Mesendoderm (in vitro differentiated cells): ENCODE data around the gene NCAPH2.
A peak's percentile ranks its signal among the peaks of the same experiment; 100 is the strongest.
"Not testable (repeated sequence)": the region's sequence is repeated elsewhere in the genome, so short reads cannot be mapped to it uniquely, and the experiment has no call there.

Experiments
- DNase-seq: peaks from one replicate; pipeline ENCODE4 v3.0.0; 2013
- H2AK5ac ChIP-seq: 2 replicates; pipeline ENCODE4 v1.6.1; 2013; ENCODE audit warnings: low read length, inconsistent platforms
- H2BK120ac ChIP-seq: 2 replicates; pipeline ENCODE4 v1.6.1; 2013; ENCODE audit warnings: low read depth, mild to moderate bottlenecking, low read length, moderate library complexity, mixed read lengths
- H2BK15ac ChIP-seq: replicated peaks from 2 replicates; pipeline ENCODE4 v1.6.1; 2013; ENCODE audit warnings: low read depth, mild to moderate bottlenecking, moderate library complexity
- H2BK5ac ChIP-seq: 2 replicates; pipeline ENCODE4 v1.6.1; 2013; ENCODE audit warnings: low read length, inconsistent platforms
- H3K18ac ChIP-seq: 2 replicates; pipeline ENCODE4 v1.6.1; 2013; ENCODE audit warnings: mild to moderate bottlenecking, low read length, mixed read lengths
- H3K23ac ChIP-seq: one replicate; pipeline ENCODE4 v1.6.1; 2013; ENCODE audit warnings: low read length
- H3K27ac ChIP-seq: 2 replicates; pipeline ENCODE4 v1.5.1; 2013; ENCODE audit warnings: low read depth, mild to moderate bottlenecking, inconsistent platforms, low read length, moderate library complexity
- H3K27me3 ChIP-seq: 2 replicates; pipeline ENCODE4 v1.6.1; 2013; ENCODE audit warnings: low read length, control low read depth, mild to moderate bottlenecking, inconsistent platforms; ENCODE audit not compliant: insufficient read depth, poor library complexity
- H3K36me3 ChIP-seq: 2 replicates; pipeline ENCODE4 v1.6.1; 2013; ENCODE audit warnings: low read length, inconsistent platforms; ENCODE audit not compliant: control insufficient read depth, insufficient read depth
- H3K4ac ChIP-seq: one replicate; pipeline ENCODE4 v1.6.1; 2013; ENCODE audit warnings: low read depth, mild to moderate bottlenecking, low read length, moderate library complexity
- H3K4me1 ChIP-seq: 2 replicates; pipeline ENCODE4 v1.6.1; 2013; ENCODE audit warnings: low read depth, low read length, inconsistent platforms; ENCODE audit not compliant: control insufficient read depth
- H3K4me2 ChIP-seq: 2 replicates; pipeline ENCODE4 v1.6.1; 2013; ENCODE audit warnings: low read length
- H3K4me3 ChIP-seq: 2 replicates; pipeline ENCODE4 v1.5.1; 2013; ENCODE audit warnings: mild to moderate bottlenecking, low read length
- H3K56ac ChIP-seq: one replicate; pipeline ENCODE4 v1.6.1; 2013; ENCODE audit warnings: low read length
- H3K79me1 ChIP-seq: 2 replicates; pipeline ENCODE4 v1.6.1; 2013; ENCODE audit warnings: low read length, inconsistent platforms
- H3K79me2 ChIP-seq: 2 replicates; pipeline ENCODE4 v1.6.1; 2013; ENCODE audit warnings: mild to moderate bottlenecking, low read length; ENCODE audit not compliant: control insufficient read depth, insufficient read depth
- H3K9ac ChIP-seq: 2 replicates; pipeline ENCODE4 v1.6.1; 2013; ENCODE audit warnings: low read length, inconsistent platforms
- H4K5ac ChIP-seq: one replicate; pipeline ENCODE4 v1.6.1; 2013; ENCODE audit warnings: low read length
- H4K8ac ChIP-seq: one replicate; pipeline ENCODE4 v1.6.1; 2013; ENCODE audit warnings: low read depth, mild to moderate bottlenecking, control low read depth, low read length, moderate library complexity
- WGBS: extraction: QIAGEN DNeasy Blood & Tissue Kit; methylation state at CpG from one replicate; pipeline ENCODE4 v1.1.7; 2013; ENCODE audit warnings: low lambda C conversion rate, missing lambda C conversion rate; ENCODE audit not compliant: insufficient coverage; ENCODE audit errors: extremely low coverage; 5-methylcytosine and 5-hydroxymethylcytosine counted together

The NCAPH2 gene

DNA sequence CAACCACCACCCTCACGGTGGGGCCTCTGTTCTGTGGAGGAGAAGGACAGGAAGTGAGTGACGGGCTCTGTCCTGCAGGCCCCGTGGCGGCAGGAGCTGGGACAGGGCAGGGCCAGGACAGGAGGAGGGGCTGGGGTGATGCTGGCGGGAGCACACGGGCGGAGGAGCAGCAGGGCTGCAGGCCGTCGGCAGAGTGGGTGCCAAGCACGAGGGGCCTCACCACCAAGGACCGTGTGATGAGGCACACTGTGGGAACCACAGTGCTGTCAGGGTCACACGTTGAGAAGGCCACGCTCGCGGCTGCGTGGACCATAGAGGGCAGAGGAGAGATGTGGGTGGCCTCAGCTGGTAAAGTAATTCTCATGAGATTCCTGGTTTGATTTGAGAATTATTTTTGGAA is 8.9 kb downstream of the NCAPH2 start:
- no peak overlapping the region for H2AK5ac ChIP-seq
- no peak for DNase-seq
- no peak overlapping the region for H4K8ac ChIP-seq

DNA sequence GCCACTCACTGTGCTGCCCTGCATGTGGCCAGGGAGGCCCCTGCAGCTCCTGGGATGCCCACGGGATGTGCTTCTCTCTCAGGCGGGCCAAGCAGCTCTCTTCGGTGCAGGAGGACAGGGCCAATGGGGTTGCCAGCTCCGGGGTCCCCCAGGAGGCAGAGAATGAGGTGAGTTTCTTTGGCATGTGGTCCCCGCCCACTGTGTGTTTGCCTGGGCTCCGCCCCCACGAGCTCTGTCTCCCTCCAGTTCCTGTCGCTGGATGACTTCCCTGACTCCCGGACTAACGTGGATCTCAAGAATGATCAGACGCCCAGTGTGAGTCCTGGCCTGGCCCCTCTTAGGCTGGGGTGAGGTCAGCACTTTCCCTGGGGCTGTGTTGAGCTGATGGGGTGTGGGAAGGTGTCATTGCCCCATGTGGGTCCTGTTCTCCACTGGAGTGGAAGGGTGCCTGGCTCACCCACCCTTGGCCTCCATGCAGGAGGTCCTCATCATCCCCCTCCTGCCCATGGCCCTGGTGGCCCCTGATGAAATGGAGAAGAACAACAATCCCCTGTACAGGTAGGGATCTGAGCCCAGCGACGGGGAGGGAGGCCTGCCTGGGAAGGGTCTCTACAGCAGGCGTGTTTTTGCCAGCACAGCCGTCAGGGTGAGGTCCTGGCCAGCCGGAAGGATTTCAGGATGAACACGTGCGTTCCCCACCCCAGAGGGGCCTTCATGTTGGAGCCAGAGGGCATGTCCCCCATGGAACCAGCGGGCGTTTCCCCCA is 9.7 kb downstream of the NCAPH2 start:
- Histone ChIP-seq H3K4me3 (no peak overlapping the region), H3K9ac (no peak overlapping the region), H4K5ac (no peak overlapping the region), H3K79me1 (peaks cover 15% of the 10 kb centered on the region), H2AK5ac (no peak overlapping the region), H4K8ac (no peak overlapping the region), H3K18ac (no peak overlapping the region), H3K36me3 (peaks cover 5% of the 10 kb centered on the region), H2BK5ac (no peak overlapping the region), H2BK15ac (no peak overlapping the region), H3K27ac (no peak overlapping the region), H3K23ac (no peak overlapping the region), H3K4me1 (no peaks in the 10 kb centered on the region), H3K79me2 (peaks cover 21% of the 10 kb centered on the region), H2BK120ac (no peak overlapping the region), H3K56ac (no peak overlapping the region), H3K27me3 (no peaks in the 10 kb centered on the region), H3K4ac (no peak overlapping the region), H3K4me2 (no peak overlapping the region)
- WGBS, result no CpG with 5 or more reads among the region's 20 CpGs
- peak; percentile 5 for DNase-seq

More for the DNA sequence above, 8.9 kb downstream of the NCAPH2 start:
- Histone ChIP-seq H2BK5ac (no peak overlapping the region), H3K36me3 (peaks cover 5% of the 10 kb centered on the region), H3K4me1 (no peaks in the 10 kb centered on the region), H3K4ac (no peak overlapping the region), H3K4me2 (no peak overlapping the region), H3K27ac (no peak overlapping the region), H3K27me3 (no peaks in the 10 kb centered on the region), H3K56ac (no peak overlapping the region), H3K4me3 (no peak overlapping the region), H3K9ac (no peak overlapping the region), H2BK120ac (no peak overlapping the region), H3K18ac (no peak overlapping the region), H2BK15ac (no peak overlapping the region), H3K23ac (no peak overlapping the region), H3K79me2 (peaks cover 26% of the 10 kb centered on the region), H4K5ac (no peak overlapping the region), H3K79me1 (peaks cover 18% of the 10 kb centered on the region)
- no CpG with 5 or more reads among the region's 16 CpGs for WGBS

DNA sequence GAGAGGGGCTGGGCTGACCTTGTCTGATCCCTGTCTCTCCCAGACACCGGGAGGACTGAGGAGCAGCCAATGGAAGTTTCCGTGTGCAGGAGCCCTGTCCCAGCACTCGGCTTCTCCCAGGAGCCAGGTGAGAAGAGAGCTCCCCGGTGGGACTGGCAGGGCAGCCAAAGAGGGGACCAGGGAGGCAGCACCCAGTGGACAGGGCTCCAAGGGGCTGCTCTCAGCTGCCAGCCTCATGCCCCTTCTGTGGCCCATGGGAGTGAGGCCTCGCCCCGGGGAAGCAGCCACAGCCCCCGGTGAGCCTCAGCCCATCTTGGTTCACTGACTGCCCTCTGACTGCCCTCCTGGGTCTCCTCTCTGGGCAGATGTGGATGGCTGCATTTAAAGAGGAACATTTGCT is 10.6 kb downstream of the NCAPH2 start:
- Histone ChIP-seq H3K79me1 (peaks cover 13% of the 10 kb centered on the region), H2AK5ac (no peak overlapping the region), H3K4ac (no peak overlapping the region), H3K4me2 (no peak overlapping the region), H2BK15ac (no peak overlapping the region), H4K5ac (no peak overlapping the region), H4K8ac (no peak overlapping the region), H2BK120ac (no peak overlapping the region), H3K27me3 (no peaks in the 10 kb centered on the region), H3K18ac (no peak overlapping the region), H3K56ac (no peak overlapping the region), H3K9ac (no peak overlapping the region), H3K4me3 (no peak overlapping the region), H3K79me2 (peaks cover 15% of the 10 kb centered on the region), H2BK5ac (no peak overlapping the region), H3K36me3 (peaks cover 5% of the 10 kb centered on the region), H3K4me1 (no peaks in the 10 kb centered on the region), H3K27ac (no peak overlapping the region), H3K23ac (no peak overlapping the region)
- no CpG with 5 or more reads among the region's 7 CpGs for WGBS
- DNase-seq, result no peak

DNA sequence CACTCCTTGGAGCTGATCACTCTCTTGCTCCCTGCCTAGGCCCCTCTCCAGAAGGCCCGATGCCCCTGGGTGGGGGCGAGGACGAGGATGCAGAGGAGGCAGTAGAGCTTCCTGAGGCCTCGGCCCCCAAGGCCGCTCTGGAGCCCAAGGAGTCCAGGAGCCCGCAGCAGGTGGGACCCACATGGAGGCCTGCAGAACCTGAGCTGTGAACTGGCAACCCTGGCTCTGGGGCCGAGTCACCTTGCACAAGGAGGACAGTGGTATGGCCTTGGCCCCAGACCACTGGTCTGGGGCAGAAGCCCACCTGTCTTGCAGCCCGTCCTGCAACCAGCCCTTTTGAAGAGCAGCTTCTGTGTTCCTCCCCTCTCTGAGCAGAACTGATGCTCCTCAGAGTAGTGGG is 11.1 kb downstream of the NCAPH2 start:
- Histone ChIP-seq H3K27ac (no peak overlapping the region), H3K4ac (no peak overlapping the region), H3K27me3 (no peaks in the 10 kb centered on the region), H2BK120ac (no peak overlapping the region), H3K79me1 (peaks cover 11% of the 10 kb centered on the region), H3K4me3 (no peak overlapping the region), H2AK5ac (no peak overlapping the region), H3K23ac (no peak overlapping the region), H3K79me2 (peaks cover 13% of the 10 kb centered on the region), H3K4me1 (no peaks in the 10 kb centered on the region), H2BK15ac (no peak overlapping the region), H2BK5ac (no peak overlapping the region), H4K8ac (no peak overlapping the region), H4K5ac (no peak overlapping the region), H3K18ac (no peak overlapping the region), H3K36me3 (peaks cover 5% of the 10 kb centered on the region), H3K9ac (no peak overlapping the region), H3K56ac (no peak overlapping the region), H3K4me2 (no peak overlapping the region)
- DNase-seq, result no peak
- no CpG with 5 or more reads among the region's 8 CpGs for WGBS

DNA sequence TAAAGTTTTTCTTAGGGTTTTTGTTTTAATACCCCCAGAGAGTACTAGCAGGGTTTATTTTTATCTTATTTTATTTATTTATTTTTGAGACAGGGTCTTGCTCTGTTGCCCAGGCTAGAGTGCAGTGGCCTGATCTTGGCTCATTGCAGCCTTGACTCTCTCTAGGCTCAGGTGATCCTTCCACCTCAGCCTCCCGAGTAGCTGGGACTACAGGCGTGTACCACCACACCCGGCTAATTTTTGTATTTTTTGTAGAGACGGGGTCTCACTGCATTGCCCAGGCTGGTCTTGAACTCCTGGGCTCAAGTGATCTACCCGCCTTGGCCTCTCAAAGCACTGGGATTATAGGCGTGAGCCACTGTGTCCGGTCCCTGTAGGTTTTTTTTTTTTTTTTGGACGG is 12.2 kb downstream of the NCAPH2 start:
- not testable (repeated sequence) for H3K27me3 ChIP-seq, H2BK15ac ChIP-seq, H3K4me2 ChIP-seq, H3K9ac ChIP-seq, H3K79me2 ChIP-seq, H3K27ac ChIP-seq, H3K23ac ChIP-seq, H3K18ac ChIP-seq, H4K8ac ChIP-seq, H2AK5ac ChIP-seq, H2BK5ac ChIP-seq, H3K36me3 ChIP-seq, H3K56ac ChIP-seq, H3K4me1 ChIP-seq, H3K4ac ChIP-seq, H4K5ac ChIP-seq, H3K79me1 ChIP-seq, H3K4me3 ChIP-seq, DNase-seq, H2BK120ac ChIP-seq
- WGBS, result no CpG with 5 or more reads among the region's 8 CpGs
